BE2C (cell line): Measurements from ENCODE around the gene LRRC2.

Experiments
- DNase-seq: peaks from one replicate; pipeline ENCODE4 v3.0.0-alpha.2; 2020
- H3K27me3 ChIP-seq: fragments of 250-450 bp; sonication (Bioruptor Pico); 2 replicates; pipeline ENCODE4 v1.5.1; 2020; ENCODE audit warnings: mild to moderate bottlenecking
- H3K36me3 ChIP-seq: fragments of 250-450 bp; sonication (Bioruptor Pico); 2 replicates; pipeline ENCODE4 v1.5.1; 2020; ENCODE audit warnings: mild to moderate bottlenecking
- H3K4me1 ChIP-seq: fragments of 250-450 bp; sonication (Bioruptor Pico); 2 replicates; pipeline ENCODE4 v1.5.1; 2020
- H3K4me3 ChIP-seq: 2 replicates; pipeline ENCODE4 v1.5.1; 2011; ENCODE audit warnings: low read depth, low read length
- H3K9me3 ChIP-seq: fragments of 250-450 bp; sonication (Bioruptor Pico); 2 replicates; pipeline ENCODE4 v1.5.1; 2020
- TF ChIP-seq, protein P1 (sequence below): IDR thresholded peaks from 2 replicates; pipeline ENCODE4 v1.5.1; 2012; ENCODE audit warnings: mild to moderate bottlenecking, low read depth, low read length

LRRC2 gene

DNA sequence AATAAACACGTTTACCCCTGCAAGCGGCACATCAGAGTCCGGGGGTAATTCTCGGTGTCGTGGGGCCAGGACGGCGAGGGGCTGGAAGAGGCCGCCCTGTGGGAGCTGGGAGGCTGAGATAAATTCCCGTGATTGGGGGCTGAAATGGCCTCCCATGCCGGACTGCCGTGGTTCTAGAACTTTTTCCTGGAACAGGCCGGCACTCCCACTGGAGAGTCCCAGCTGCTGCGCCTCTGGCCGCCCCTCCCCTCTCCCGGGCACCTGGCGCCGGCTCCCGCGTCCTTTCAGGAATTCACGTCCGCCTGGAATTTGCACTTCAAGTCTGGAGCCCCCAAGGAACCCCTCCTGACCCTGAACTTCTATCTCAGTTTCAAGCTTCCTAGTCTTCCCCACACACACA lies 10.8 kb upstream of the LRRC2 start:
- Histone ChIP-seq H3K4me3 (no peak overlapping the region), H3K36me3 (no peaks in the 10 kb centered on the region), H3K9me3 (no peaks in the 10 kb centered on the region), H3K27me3 (no peaks in the 10 kb centered on the region), H3K4me1 (no peaks in the 10 kb centered on the region)
- TF ChIP-seq, protein P1, sequence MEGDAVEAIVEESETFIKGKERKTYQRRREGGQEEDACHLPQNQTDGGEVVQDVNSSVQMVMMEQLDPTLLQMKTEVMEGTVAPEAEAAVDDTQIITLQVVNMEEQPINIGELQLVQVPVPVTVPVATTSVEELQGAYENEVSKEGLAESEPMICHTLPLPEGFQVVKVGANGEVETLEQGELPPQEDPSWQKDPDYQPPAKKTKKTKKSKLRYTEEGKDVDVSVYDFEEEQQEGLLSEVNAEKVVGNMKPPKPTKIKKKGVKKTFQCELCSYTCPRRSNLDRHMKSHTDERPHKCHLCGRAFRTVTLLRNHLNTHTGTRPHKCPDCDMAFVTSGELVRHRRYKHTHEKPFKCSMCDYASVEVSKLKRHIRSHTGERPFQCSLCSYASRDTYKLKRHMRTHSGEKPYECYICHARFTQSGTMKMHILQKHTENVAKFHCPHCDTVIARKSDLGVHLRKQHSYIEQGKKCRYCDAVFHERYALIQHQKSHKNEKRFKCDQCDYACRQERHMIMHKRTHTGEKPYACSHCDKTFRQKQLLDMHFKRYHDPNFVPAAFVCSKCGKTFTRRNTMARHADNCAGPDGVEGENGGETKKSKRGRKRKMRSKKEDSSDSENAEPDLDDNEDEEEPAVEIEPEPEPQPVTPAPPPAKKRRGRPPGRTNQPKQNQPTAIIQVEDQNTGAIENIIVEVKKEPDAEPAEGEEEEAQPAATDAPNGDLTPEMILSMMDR = no peak
- DNase-seq = no peak

DNA sequence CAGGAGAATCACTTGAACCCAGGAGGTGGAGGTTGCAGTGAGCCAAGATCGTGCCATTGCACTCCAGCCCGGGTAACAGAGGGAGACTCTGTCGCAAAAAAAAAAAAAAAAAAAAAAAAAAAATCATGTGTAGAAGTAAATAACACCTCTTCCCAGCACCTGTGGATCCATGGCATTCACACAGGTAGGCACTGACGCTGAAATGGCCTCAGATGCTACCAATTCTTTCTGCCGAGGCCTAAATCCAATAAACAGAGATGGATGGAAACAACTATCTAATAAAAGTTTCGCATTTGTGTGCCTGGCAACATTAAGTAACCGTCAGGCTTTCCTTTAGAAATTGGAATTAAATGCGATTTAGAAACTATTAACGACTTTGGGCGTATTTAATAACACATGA lies 10.3 kb upstream of the LRRC2 start:
- TF ChIP-seq, protein P1 = no peak
- Histone ChIP-seq H3K4me3 (no peak overlapping the region), H3K36me3 (no peaks in the 10 kb centered on the region), H3K9me3 (no peaks in the 10 kb centered on the region), H3K27me3 (no peaks in the 10 kb centered on the region), H3K4me1 (no peaks in the 10 kb centered on the region)
- no peak for DNase-seq

DNA sequence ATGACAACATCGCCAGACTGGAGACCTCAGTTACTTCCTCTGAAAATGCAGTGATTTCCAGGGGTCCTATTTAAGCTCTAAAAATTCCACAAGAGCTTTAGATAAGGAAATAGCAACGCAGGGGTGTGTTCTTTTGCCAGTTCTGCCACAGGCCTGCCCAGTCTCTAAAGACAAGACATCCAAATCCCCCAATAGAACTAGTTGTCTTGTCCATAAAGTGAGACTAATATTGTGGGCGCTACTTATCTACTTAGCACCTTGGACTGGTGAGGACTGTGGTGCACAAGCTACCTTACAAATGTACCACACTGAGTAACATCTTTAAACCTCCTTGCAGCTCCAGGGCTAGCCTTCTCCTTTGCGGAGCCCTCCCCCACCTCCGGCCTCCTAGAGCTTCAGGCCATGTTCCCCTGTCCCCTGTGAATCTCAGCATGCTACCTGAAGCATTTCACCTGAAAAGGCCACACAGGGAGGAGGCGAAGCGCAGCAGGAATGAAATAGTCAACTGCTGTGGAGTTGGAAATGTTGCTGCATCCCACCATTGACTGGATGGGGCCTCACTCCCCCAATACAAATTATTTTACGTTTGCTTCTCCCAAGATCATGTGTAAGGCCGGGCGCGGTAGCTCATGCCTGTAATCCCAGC lies 9.6 kb upstream of the LRRC2 start:
- DNase-seq = no peak
- Histone ChIP-seq H3K27me3 (no peaks in the 10 kb centered on the region), H3K4me3 (no peak overlapping the region), H3K36me3 (no peaks in the 10 kb centered on the region), H3K9me3 (no peaks in the 10 kb centered on the region), H3K4me1 (no peaks in the 10 kb centered on the region)
- TF ChIP-seq, protein P1 = no peak

DNA sequence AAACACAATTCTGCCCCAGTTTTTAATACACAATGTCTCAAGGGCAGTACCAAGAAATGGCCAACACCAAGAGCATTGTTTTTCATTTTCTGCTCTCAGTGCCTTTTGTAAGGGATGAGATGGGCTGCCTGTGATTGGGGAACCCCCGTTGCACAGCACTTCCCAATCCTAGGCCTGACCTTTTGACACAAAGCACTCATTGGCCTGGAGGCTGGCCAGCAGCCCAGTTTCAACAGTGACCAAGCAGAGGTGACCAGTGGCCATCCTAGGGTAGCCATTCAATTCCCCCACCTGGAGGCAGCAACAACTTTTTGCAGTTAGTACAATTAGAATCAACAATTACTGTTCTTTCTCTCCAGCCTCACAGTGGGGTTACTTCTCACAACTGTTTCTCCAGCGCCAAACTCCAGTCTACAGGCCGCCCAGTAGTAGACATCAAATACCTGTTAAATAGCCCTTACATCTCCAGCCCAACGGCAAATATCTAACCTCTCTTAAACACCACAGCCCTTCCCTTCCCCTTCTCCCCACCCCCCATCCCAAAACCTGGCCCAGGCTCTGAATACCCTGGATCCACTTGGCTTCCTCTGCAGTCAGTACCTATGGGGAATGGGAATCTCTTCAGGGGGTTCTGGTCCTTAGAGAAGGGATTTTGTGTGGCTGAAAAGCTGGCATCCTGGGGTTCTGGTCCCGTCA lies 8.9 kb upstream of the LRRC2 start:
- Histone ChIP-seq H3K9me3 (no peaks in the 10 kb centered on the region), H3K36me3 (no peaks in the 10 kb centered on the region), H3K4me1 (no peaks in the 10 kb centered on the region), H3K4me3 (no peak overlapping the region), H3K27me3 (no peaks in the 10 kb centered on the region)
- TF ChIP-seq, protein P1 = no peak
- DNase-seq = no peak

DNA sequence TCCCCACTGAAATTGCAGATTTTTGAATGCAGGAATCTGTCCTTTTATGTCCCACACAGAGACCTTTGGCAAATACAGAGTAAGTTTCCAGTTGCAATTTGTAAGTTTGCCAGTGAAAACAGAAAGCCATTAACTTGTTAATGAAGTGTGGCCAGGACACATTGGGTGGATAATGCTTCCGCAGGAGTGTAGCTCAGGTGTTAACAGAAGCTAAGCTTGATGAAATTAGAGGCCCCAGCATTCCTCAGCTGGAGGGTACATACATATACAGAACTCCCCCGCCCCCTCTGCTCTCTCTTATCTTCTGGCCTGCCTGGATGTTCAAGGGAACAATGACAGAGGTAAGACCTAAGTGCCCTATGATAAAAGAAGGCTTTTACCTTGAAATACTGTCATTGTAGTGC lies 8.1 kb upstream of the LRRC2 start:
- no peak for DNase-seq
- Histone ChIP-seq H3K27me3 (no peaks in the 10 kb centered on the region), H3K4me3 (no peak overlapping the region), H3K36me3 (no peaks in the 10 kb centered on the region), H3K9me3 (no peaks in the 10 kb centered on the region), H3K4me1 (no peaks in the 10 kb centered on the region)
- TF ChIP-seq, protein P1 = no peak

DNA sequence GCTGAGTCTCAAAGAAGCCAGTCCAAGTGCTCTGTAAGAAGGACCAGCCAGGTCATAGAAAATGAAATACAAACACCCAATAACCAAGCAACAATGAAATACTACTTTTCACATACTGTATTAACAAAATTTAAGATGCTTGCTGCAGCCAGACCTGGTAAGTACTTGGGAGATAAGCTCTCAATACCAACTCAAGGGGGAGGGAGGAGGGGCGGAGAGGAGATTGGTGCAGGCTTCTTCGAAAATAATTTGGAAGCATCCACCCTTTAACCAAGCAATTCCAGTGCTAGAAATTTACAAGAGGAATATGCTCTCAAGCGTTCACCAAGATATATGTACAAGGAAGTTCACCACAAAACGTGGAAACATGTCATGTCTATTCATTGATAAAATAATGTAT lies 7.6 kb upstream of the LRRC2 start:
- TF ChIP-seq, protein P1 = no peak
- Histone ChIP-seq H3K27me3 (no peaks in the 10 kb centered on the region), H3K9me3 (no peaks in the 10 kb centered on the region), H3K4me3 (no peak overlapping the region), H3K4me1 (no peaks in the 10 kb centered on the region), H3K36me3 (no peaks in the 10 kb centered on the region)
- DNase-seq = no peak
